GM12872 (cell line): ENCODE measurements around the gene EBF3.

Source experiments
- CTCF ChIP-seq: IDR thresholded peaks from 3 replicates; pipeline ENCODE4 v1.5.1; 2011; ENCODE audit warnings: low read depth, mild to moderate bottlenecking, low read length, moderate library complexity; ENCODE audit not compliant: insufficient read depth

The EBF3 gene

DNA sequence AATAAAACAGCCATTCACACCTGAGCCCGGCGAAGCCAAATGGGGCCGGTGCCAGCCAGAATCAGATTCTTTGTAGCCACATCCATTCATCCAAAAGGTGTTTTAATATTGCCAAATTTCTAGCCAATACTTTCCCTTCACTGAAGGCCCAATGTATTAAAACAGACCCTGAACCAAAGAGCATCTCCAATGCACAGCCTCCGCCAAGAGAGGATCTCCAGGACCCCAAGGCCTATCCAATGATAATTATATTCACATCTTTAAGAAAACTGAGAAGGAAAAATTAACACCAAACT lies 12.2 kb downstream of the EBF3 start:
- no peak for TF ChIP-seq CTCF

DNA sequence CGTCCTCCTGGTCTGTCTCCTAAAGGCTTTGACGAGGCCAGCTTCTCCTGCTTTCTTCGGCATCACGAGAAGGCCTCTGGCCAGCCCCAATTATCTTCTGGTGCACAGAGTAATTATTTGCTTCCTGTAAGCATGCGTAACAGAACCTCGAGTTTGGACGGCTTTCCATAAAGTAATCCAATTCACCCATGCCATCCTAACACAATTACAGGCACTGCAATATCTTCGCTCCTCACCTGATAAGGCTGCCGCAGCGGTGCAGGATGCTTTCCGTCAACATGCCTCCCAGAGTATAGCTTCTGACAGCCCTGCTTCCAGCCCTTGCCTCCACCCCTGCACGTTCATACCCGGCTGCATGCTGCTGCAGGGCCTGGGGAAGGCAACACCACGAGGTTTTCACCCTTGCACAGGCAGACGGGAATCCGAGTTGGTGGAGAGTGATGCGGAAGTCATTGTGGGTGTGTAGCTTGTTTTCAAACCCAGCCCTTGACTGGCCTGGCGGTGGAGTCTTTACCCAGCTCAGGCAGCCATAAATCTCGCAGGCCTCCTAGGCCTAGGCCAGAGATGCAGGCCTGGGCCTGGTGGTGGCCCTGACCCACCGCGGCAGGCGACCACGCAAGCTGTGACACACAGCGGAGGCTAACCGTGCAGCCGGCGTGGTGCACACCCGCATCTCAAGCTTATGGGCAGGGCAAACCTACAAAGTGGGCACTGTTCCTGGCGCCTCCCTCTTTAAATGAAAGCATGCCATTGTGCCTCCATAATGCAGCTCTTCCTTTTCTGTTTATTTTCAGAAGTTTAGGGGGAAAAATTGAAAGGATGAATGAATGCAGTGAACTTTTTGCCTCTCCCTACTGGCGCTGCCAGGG lies 12.7 kb downstream of the EBF3 start:
- TF ChIP-seq CTCF, result no peak

DNA sequence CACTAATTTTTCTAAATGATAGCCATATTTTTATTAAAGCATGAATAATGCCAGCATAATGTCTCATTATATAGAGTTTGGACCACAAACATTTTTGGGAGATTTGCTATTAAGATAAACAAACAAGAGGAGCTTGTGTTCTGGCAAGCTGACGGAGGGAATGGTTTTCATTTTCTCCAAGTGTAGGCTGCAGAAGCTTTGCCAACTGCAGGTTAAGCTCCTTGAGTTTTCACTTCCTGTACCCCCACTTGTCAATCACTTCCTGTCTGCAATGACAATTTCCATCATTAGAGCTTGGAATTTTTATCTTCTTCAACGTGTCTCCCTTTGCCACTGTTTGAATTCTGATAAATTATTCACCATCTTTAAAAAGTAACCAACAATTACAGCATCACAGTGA lies 13.4 kb downstream of the EBF3 start:
- no peak for TF ChIP-seq CTCF

DNA sequence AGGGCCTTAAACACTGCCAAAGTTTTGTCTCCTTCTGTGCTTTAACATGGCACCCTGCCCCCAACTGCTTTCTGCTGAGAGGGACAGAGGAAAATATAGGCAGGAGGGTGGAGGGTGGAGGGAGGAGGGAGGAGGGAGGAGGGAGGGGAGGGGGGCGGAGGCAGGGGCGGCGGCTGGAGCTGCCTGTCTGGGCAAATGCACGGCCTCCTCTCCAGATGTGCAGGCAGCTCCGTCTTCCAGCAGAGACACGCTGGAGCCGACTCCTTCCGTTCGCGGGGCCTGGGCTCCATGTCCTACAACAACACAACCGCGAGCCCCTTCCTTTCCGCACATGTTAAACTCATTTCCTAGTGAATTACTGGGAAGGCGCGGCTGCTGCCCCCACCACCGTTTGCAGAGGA lies 14.2 kb downstream of the EBF3 start:
- TF ChIP-seq CTCF, result no peak

DNA sequence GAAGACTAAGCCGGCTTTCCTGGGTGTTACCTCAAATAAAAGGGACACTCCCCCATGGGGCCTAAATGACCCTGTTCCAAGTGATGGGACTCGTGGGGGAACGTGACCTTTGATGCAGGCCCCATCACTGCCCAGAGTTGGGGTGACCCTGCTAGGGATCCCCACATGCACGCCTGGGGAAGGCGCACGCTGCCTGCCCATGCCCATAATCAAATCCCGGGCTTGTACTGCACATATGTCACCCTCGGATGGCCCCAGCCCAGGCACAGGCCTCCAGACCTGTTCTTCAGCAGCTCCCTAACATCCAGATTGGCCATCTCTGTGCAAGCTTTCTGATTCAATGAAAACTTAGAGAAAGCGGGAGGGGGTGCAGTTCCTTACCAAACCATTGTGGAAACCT lies 14.7 kb downstream of the EBF3 start:
- no peak for TF ChIP-seq CTCF

GRCh38 chr10:129946859-129947258 lies 17.2 kb downstream of the EBF3 start:
- no peak for TF ChIP-seq CTCF

- TF ChIP-seq CTCF, result no peak
Measured at GRCh38 chr10:129945941-129946760, 17.9 kb downstream of the EBF3 start.
